Testis (tissue), 3 donors: ENCODE measurements around the gene KLK10. TPM values are rescaled to one million over a fixed set of nuclear protein-coding genes. Genes with fewer than 3 reads are reported as not detected.

Source experiments
- DNase-seq: peaks from one replicate; pipeline ENCODE4 v3.0.0-alpha.2; 2019
- H3K27ac ChIP-seq, 2 donors: fragments of 200-600 bp; sonication (generic); one replicate each; pipeline ENCODE4 v1.5.1; 2019
- H3K27me3 ChIP-seq: fragments of 200-600 bp; sonication (generic); one replicate; pipeline ENCODE4 v1.5.1; 2019
- H3K36me3 ChIP-seq: fragments of 200-600 bp; sonication (generic); one replicate; pipeline ENCODE4 v1.5.1; 2017; ENCODE audit warnings: low read depth; ENCODE audit errors: missing control alignments
- H3K4me1 ChIP-seq: fragments of 200-600 bp; sonication (generic); one replicate; pipeline ENCODE4 v1.5.1; 2019
- H3K4me3 ChIP-seq, 2 donors: fragments of 200-600 bp; sonication (generic); one replicate each; pipeline ENCODE4 v1.5.1; 2017 to 2019
- H3K9me3 ChIP-seq: fragments of 200-600 bp; sonication (generic); one replicate; pipeline ENCODE4 v1.5.1; 2017
- CTCF ChIP-seq, 3 experiments: fragments of 450-650 bp in 2 of 3; fragments of 200-600 bp in 1 of 3; sonication (generic) in 1 of 3; IDR thresholded peaks; one replicate each; pipeline ENCODE4 v1.5.1; 2016 to 2019; ENCODE audit warnings: antibody characterized with exemption in 3 of 3, mild to moderate bottlenecking in 2 of 3, moderate library complexity in 1 of 3
- POLR2A ChIP-seq: fragments of 450-650 bp; IDR thresholded peaks from one replicate; pipeline ENCODE4 v1.6.1; 2017; ENCODE audit warnings: antibody characterized with exemption, mild to moderate bottlenecking, moderate library complexity
- WGBS, 2 donors: methylation state at CpG; one replicate each; pipeline ENCODE4 v1.1.5; 2018; 5-methylcytosine and 5-hydroxymethylcytosine counted together
- intact Hi-C: fragments of 100-400 bp; cut with DNase I; formaldehyde crosslinking; loops from one replicate; pipeline ENCODE4 v1.15.1; 2023; ENCODE audit warnings: low total_unique reads
- polyA plus RNA-seq: library from polyadenylated mRNA; stranded (reverse); fragments of 350-450 nt; fragmentation: Illumina TruSeq; extraction: RNeasy Lipid Tissue Mini Kit (QIAGEN cat#74804); gene quantifications from one replicate; pipeline ENCODE4 v1.2.3, GENCODE V29; 2014; ENCODE audit warnings: low read depth, low replicate concordance; ENCODE audit not compliant: insufficient read depth
- total RNA-seq, 2 donors: library from RNA; depleted of rRNA; stranded (reverse); fragments of >200 nt; gene quantifications; one replicate each; pipeline ENCODE4 v1.2.3, GENCODE V29; 2016

The KLK10 gene
- total and polyA plus RNA-seq, 3 donors from 2014 or later = 9.2 to 15.7 (median 15.6) TPM

- no peak for TF ChIP-seq POLR2A
- no peak for TF ChIP-seq CTCF (IDR thresholded peaks at IDR 0.05)
- Histone ChIP-seq H3K36me3 (no peaks in the 10 kb centered on the region), H3K27ac (no peak overlapping the region), H3K9me3 (no peaks in the 10 kb centered on the region), H3K4me1 (peaks cover 5% of the 10 kb centered on the region), H3K27me3 (no peaks in the 10 kb centered on the region), H3K4me3 (no peak overlapping the region)
- intact Hi-C loops = no loop called here
- 90 to 93% methylated on average over 6 of the region's 6 CpGs for WGBS, 2 donors
- DNase-seq = no peak
Measured at GRCh38 chr19:51014242-51014641, 5.3 kb downstream of the KLK10 start.

GRCh38 chr19:51012661-51013190, 6.8 kb downstream of the KLK10 start:
- intact Hi-C loops = no loop called here
- Histone ChIP-seq H3K4me1 (no peaks in the 10 kb centered on the region), H3K36me3 (no peaks in the 10 kb centered on the region), H3K27me3 (no peaks in the 10 kb centered on the region), H3K9me3 (no peaks in the 10 kb centered on the region), H3K4me3 (no peak overlapping the region), H3K27ac (no peak overlapping the region)
- TF ChIP-seq CTCF (IDR thresholded peaks at IDR 0.05) (no peak), POLR2A (no peak)
- 78 to 89% methylated on average over 12 of the region's 12 CpGs for WGBS, 2 donors
- no peak for DNase-seq

- Histone ChIP-seq H3K27ac (no peak overlapping the region), H3K9me3 (no peaks in the 10 kb centered on the region), H3K4me3 (no peak overlapping the region), H3K4me1 (no peaks in the 10 kb centered on the region), H3K27me3 (no peaks in the 10 kb centered on the region), H3K36me3 (no peaks in the 10 kb centered on the region)
- intact Hi-C loops = no loop called here
- WGBS, 2 donors = 79 to 81% methylated on average over 4 of the region's 4 CpGs
- DNase-seq = no peak
- no peak for TF ChIP-seq CTCF (IDR thresholded peaks at IDR 0.05)
- TF ChIP-seq POLR2A = no peak
Measured at GRCh38 chr19:51010066-51010795, 9.3 kb downstream of the KLK10 start.

GRCh38 chr19:51009061-51009891, 10.2 kb downstream of the KLK10 start:
- H3K27me3 ChIP-seq = no peaks in the 10 kb centered on the region
- H3K36me3 ChIP-seq = no peaks in the 10 kb centered on the region
- TF ChIP-seq POLR2A (no peak), CTCF (IDR thresholded peaks at IDR 0.05) (no peak)
- H3K9me3 ChIP-seq = no peaks in the 10 kb centered on the region
- no peak for DNase-seq
- no peaks in the 10 kb centered on the region for H3K4me1 ChIP-seq
- 71 to 78% methylated on average over 17 to 19 of the region's 19 CpGs for WGBS, 2 donors
- no peak overlapping the region for H3K4me3 ChIP-seq
- H3K27ac ChIP-seq = no peak overlapping the region
- intact Hi-C loops = no loop called here
